ENCODE measurements around the gene THG1L.

The THG1L gene

GRCh38 chr5:157729858-157730257 is 1.4 kb upstream of the THG1L start:
- DNase-seq = no peak

GRCh38 chr5:157730900-157731271 is 334 bp upstream of the THG1L start:
- DNase-seq = no peak

GRCh38 chr5:157732130-157732514 is 902 bp downstream of the THG1L start:
- no peak for DNase-seq

- DNase-seq = no peak
Observed at GRCh38 chr5:157732596-157733262, 1.5 kb downstream of the THG1L start.

GRCh38 chr5:157734436-157734835 is 3.2 kb downstream of the THG1L start:
- DNase-seq = no peak

GRCh38 chr5:157735991-157736390 is 4.8 kb downstream of the THG1L start:
- no peak for DNase-seq

GRCh38 chr5:157739388-157740228 is 8.4 kb downstream of the THG1L start:
- no peak for DNase-seq

GRCh38 chr5:157740229-157740610 is 9.0 kb downstream of the THG1L start:
- DNase-seq = peak; percentile 48

GRCh38 chr5:157741131-157741530 is 9.9 kb downstream of the THG1L start:
- no peak for DNase-seq

- DNase-seq = peak; percentile 87
Observed at GRCh38 chr5:157743163-157744050, 12.2 kb downstream of the THG1L start, which contains the start of gene LSM11. TSS of gene LSM11 (plus strand) at chr5:157743712. CDS start at chr5:157743751, 39 bp downstream.

GRCh38 chr5:157744051-157745011 is 13.1 kb downstream of the THG1L start:
- DNase-seq = peak; percentile 81

GRCh38 chr5:157745041-157745456 is 13.8 kb downstream of the THG1L start:
- DNase-seq = peak; percentile 33

- DNase-seq = no peak
Observed at GRCh38 chr5:157747173-157747740, 16.0 kb downstream of the THG1L start.

GRCh38 chr5:157747766-157748700 is 16.8 kb downstream of the THG1L start:
- no peak for DNase-seq

GRCh38 chr5:157748760-157749461 is 17.7 kb downstream of the THG1L start:
- no peak for DNase-seq

GRCh38 chr5:157749462-157749799 is 18.2 kb downstream of the THG1L start:
- DNase-seq = no peak

GRCh38 chr5:157750320-157750719 is 19.1 kb downstream of the THG1L start:
- DNase-seq = no peak

- no peak for DNase-seq
Observed at GRCh38 chr5:157756122-157756521, 24.9 kb downstream of the THG1L start.

- no peak for DNase-seq
Observed at GRCh38 chr5:157758706-157759105, 27.5 kb downstream of the THG1L start.
